Measurements from ENCODE around the gene MYL5.
"Not testable (repeated sequence)": the region's sequence is repeated elsewhere in the genome, so short reads cannot be mapped to it uniquely, and the experiment has no call there.

The MYL5 gene

DNA sequence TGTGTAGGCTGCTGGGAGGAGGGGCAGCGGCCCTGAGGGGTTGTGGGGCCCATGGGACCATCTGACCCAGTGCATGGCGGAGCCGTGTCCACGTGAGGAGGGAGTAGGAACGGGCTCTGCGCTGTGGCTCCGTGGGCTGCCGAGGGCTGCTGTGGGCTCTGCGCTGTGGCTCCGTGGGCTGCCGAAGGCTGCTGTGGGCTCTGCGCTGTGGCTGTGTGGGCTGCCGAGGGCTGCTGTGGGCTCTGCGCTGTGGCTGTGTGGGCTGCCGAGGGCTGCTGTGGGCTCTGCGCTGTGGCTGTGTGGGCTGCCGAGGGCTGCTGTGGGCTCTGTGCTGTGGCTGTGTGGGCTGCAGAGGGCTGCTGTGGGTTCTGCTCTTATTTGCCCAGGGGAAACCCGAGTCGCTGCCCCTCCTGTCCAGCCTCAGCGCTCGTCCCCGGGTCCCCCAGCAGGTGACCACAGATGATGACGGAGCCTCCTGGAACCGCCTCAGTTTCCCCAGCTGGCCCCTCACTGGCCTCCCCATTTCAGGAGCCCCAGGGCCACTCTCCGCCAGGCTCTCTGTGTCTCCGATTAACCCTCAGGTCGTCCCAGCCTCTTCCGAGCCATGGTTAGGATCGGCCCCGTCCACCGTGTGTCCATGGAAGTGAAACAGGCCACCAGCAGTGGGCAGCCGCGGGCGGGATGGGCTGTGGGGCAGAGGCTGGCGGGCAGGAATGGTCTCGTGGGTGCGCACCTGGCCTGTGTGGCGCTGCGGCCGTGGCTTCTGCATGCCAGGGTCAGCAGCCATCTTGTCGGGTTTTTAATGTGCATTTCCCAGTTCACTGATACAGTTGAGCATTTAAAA, 51.3 kb downstream of the MYL5 start:
- Histone ChIP-seq H3K4me3 (no peak overlapping the region), H3K9me3 (ENCODE audit: low read depth, low read length) (no peaks in the 10 kb centered on the region), H3K36me3 (ENCODE audit: insufficient read depth, low read length) (peaks cover 21% of the 10 kb centered on the region; the same call in 1 of the 2 replicates), H3K9ac (ENCODE audit: insufficient read length) (peak overlapping the region; percentile 3), H3K27ac (peak overlapping the region; percentile 75)
- TF ChIP-seq EZH2 (IDR thresholded peaks at IDR 0.05) = no peak
- TF ChIP-seq FOXP2 (optimal IDR thresholded peaks at IDR 0.05; ENCODE audit: control extremely low read depth, extremely low read length, insufficient read depth) = no peak
- TF ChIP-seq POLR2AphosphoS5 (IDR thresholded peaks at IDR 0.05; ENCODE audit: borderline replicate concordance, low read depth, low read length) = no peak
- no peak for DNase-seq (ENCODE audit: low read depth, low spot score)

DNA sequence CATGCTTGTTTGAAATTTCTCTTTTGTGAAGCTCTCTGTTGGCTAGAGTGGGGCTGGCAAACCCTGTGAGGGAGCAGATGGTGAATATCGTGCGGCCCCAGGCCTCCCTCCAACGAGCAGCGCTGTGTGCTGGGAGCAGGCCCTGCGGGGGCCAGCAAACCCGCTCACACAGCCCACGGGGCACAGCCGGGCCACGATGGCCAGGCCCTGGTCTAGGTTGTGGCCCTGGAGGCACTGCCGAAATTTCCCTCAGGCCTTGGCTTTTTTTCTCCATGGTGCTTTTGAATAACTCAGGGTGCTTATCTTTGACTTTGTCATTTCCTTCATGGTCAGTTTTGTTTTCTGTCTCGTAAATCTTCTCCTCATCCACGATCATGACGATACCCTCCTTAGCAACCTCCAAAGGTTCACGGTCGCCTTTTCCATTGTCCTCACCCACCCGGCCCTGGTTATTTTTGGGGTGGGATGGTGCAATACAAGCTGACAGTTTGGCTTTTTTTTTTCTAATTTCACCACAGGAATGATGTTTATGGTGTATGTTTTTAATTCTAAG, 52.0 kb downstream of the MYL5 start:
- H3K27ac ChIP-seq = peak overlapping the region; percentile 75
- H3K4me3 ChIP-seq = no peak overlapping the region
- peaks cover 28% of the 10 kb centered on the region for H3K36me3 ChIP-seq (ENCODE audit: insufficient read depth, low read length)
- no peak for DNase-seq (ENCODE audit: low read depth, low spot score)
- H3K9me3 ChIP-seq (ENCODE audit: low read depth, low read length) = no peaks in the 10 kb centered on the region
- peak overlapping the region; percentile 3 for H3K9ac ChIP-seq (ENCODE audit: insufficient read length)
- TF ChIP-seq POLR2AphosphoS5 (IDR thresholded peaks at IDR 0.05; ENCODE audit: borderline replicate concordance, low read depth, low read length) = no peak
- TF ChIP-seq EZH2 (IDR thresholded peaks at IDR 0.05) = no peak
- no peak for TF ChIP-seq FOXP2 (optimal IDR thresholded peaks at IDR 0.05; ENCODE audit: control extremely low read depth, extremely low read length, insufficient read depth)

DNA sequence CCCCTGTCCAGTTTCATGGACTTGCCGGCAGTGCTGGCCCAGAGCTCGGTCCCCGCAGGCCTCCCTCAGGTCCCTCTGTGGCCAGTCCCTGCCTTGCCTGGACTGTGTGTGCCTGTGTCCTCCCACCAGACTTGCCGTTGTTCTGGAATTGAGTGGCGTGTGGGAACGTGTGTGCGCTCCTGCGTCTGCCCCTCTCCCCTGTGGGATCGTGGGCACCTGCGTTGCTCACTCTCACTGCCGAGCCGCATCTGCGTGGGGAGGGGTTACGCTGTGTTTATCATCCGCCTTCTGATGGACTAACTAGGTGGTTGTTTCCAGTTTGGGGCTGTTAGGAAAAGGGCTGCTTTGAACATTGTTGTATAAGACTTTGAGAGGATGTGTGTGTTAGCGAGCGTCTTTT, 52.5 kb downstream of the MYL5 start:
- TF ChIP-seq EZH2 (IDR thresholded peaks at IDR 0.05) = no peak
- TF ChIP-seq POLR2AphosphoS5 (IDR thresholded peaks at IDR 0.05; ENCODE audit: borderline replicate concordance, low read depth, low read length) = no peak
- TF ChIP-seq FOXP2 (optimal IDR thresholded peaks at IDR 0.05; ENCODE audit: control extremely low read depth, extremely low read length, insufficient read depth) = no peak
- no peaks in the 10 kb centered on the region for H3K9me3 ChIP-seq (ENCODE audit: low read depth, low read length)
- no peak overlapping the region for H3K4me3 ChIP-seq
- H3K9ac ChIP-seq (ENCODE audit: insufficient read length) = no peak overlapping the region
- H3K36me3 ChIP-seq (ENCODE audit: insufficient read depth, low read length) = peaks cover 28% of the 10 kb centered on the region
- DNase-seq (ENCODE audit: low read depth, low spot score) = no peak
- peak overlapping the region; percentile 75; the same call in 1 of the 2 replicates for H3K27ac ChIP-seq

DNA sequence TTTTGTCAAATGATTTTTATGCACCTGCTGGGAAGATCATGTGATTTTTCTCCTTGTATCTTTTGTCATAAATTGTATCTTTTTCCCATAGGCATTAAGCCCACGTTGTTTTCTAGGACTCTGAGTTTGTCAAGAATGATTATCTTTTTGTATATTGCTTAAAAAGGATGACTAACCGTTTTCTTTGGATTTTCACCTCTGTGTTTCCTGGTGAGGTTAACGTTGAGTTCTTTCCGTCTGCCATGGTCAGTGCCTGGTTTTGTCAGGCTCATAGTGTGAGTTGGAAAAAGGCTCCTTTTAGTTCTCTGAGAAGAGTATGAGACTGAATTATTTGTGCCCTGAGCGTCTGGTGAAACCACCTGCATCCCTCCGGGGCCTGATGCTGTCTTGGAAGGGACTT, 53.2 kb downstream of the MYL5 start:
- no peaks in the 10 kb centered on the region for H3K9me3 ChIP-seq (ENCODE audit: low read depth, low read length)

DNA sequence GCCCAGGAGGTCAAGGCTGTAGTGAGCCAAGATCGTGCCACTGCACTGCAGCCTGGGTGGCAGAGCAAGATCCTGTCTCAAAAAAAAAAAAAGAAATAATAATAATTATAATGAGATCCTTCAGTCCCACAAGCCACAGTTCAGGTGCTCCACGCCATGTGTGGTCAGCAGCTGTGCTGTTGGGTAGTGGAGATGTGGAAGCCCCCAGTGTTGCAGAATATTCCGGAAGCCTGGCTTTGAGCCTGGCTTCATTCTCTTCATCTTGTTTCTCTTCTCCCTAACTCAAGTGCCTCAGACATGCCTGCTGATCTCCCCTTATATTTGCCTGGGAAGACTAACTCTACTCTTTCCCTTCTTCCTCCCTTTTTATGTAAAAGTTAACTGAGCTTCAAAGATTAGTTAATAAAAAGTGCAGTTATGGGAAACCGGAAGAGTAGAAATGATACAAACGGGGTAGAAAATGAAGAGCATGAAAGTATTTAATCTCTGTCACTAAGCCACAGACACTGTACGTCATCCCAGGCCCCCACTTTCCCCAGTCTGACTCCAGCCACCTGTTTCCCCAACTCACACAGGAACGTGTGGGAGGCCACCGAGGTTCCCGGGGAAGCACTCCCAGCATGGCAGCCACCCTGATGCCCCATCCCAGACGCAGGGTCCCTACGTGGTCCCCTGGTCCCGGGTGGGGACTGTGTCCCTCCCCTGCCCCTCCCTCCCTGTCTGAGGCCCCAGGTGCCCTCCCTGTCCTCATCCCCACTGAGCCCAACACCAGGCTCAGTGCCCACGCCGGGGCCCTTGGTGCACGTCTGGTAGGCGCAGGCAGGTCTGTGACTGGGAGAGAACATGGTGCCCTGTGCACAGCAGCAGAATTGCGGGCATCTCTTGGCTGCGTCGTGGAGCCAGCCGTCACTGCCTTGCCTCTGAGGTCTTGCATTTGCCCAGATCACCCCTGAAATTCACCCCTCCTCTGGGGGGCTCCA, 55.3 kb downstream of the MYL5 start:
- H3K9me3 ChIP-seq (ENCODE audit: low read depth, low read length) = no peaks in the 10 kb centered on the region
- no peak for DNase-seq (ENCODE audit: low read depth, low spot score)
- TF ChIP-seq FOXP2 (optimal IDR thresholded peaks at IDR 0.05; ENCODE audit: control extremely low read depth, extremely low read length, insufficient read depth) (no peak), POLR2AphosphoS5 (IDR thresholded peaks at IDR 0.05; ENCODE audit: borderline replicate concordance, low read depth, low read length) (no peak), EZH2 (IDR thresholded peaks at IDR 0.05) (no peak)
- H3K9ac ChIP-seq (ENCODE audit: insufficient read length) = no peak overlapping the region
- 0 out of 2 replicates have a peak overlapping the region, but pooled peaks have one; percentile 7 for H3K27ac ChIP-seq
- no peak overlapping the region for H3K4me3 ChIP-seq
- peaks cover 39% of the 10 kb centered on the region for H3K36me3 ChIP-seq (ENCODE audit: insufficient read depth, low read length)

More for the DNA sequence above, 53.2 kb downstream of the MYL5 start:
- TF ChIP-seq POLR2AphosphoS5 (IDR thresholded peaks at IDR 0.05; ENCODE audit: borderline replicate concordance, low read depth, low read length) (no peak), EZH2 (IDR thresholded peaks at IDR 0.05) (no peak)
- Histone ChIP-seq H3K27ac (no peak overlapping the region), H3K9ac (ENCODE audit: insufficient read length) (no peak overlapping the region), H3K36me3 (ENCODE audit: insufficient read depth, low read length) (peaks cover 26% of the 10 kb centered on the region), H3K4me3 (no peak overlapping the region)
- no peak for DNase-seq (ENCODE audit: low read depth, low spot score)

DNA sequence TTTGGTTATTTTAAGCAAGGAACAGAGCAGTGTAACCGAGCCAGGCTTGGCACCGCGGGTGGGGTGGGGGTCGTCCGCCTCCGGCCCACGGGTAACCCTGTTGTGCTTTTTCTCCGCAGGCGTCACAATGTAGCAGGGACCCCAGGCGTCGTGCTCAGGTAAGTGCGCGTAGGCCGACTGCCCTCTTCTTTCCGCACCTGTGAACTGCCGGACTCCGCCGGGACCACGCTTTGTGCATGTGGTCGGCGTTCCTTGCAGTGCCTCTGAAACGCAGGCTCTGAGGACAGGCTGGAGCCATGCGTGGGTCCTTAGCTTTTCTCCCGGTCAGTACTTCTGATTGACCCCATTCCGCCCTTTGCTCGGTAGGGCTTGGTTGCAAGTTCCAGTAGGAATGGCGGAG, 56.2 kb downstream of the MYL5 start:
- Histone ChIP-seq H3K9ac (ENCODE audit: insufficient read length) (no peak overlapping the region), H3K9me3 (ENCODE audit: low read depth, low read length) (no peaks in the 10 kb centered on the region), H3K4me3 (no peak overlapping the region), H3K36me3 (ENCODE audit: insufficient read depth, low read length) (peaks cover 48% of the 10 kb centered on the region), H3K27ac (no peak overlapping the region)
- no peak for DNase-seq (ENCODE audit: low read depth, low spot score)
- TF ChIP-seq EZH2 (IDR thresholded peaks at IDR 0.05) = no peak
- TF ChIP-seq FOXP2 (optimal IDR thresholded peaks at IDR 0.05; ENCODE audit: control extremely low read depth, extremely low read length, insufficient read depth) = no peak
- no peak for TF ChIP-seq POLR2AphosphoS5 (IDR thresholded peaks at IDR 0.05; ENCODE audit: borderline replicate concordance, low read depth, low read length)

DNA sequence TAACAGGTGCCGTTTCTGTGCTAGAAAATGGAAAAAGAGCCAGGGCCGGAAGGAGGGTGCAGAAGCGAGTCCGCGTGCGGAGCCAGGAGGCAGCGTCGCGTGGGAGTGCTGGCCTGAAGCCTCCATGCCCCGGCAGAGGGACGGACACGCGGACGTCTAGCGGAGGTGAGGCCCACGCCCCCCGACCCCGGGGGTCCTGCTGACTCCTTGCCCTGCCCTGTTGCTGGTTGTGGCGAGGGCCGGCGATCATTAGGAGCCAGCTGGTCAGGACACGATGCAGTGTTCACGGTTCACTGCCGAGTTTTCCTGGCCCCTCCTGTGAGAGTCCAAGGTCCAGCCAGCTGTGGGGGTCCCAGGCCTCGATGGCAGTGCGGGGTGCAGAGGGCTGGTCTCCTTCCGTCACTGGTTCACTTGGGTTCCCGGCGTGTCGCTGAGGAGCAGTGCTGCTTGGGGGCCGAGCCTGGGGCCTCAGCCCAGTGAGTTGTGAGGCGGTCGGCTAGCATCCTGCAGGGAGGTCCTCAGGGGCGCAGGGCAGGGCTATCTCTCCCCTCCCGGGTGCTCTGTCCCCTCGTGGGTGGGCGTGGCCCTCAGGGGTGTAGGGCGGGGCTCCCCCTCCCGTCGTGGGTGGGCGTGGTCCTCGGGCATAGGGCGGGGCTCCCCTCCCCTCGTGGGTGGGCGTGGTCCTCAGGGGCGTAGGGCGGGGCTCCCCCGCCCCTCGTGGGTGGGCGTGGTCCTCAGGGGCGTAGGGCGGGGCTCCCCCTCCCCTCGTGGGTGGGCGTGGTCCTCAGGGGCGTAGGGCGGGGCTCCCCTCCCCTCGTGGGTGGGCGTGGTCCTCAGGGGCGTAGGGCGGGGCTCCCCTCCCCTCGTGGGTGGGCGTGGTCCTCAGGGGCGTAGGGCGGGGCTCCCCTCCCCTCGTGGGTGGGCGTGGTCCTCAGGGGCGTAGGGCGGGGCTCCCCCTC, 56.9 kb downstream of the MYL5 start:
- not testable (repeated sequence) for H3K4me3 ChIP-seq; H3K9me3 ChIP-seq (ENCODE audit: low read depth, low read length); H3K27ac ChIP-seq; DNase-seq (ENCODE audit: low read depth, low spot score); H3K9ac ChIP-seq (ENCODE audit: insufficient read length)
- H3K36me3 ChIP-seq (ENCODE audit: insufficient read depth, low read length) = peaks cover 53% of the 10 kb centered on the region

Data from SK-N-MC (cell line).